HG02610 (cell line): ENCODE measurements around the gene ELP5.

Experiments used
- ATAC-seq: cut with Tn5 transposase; IDR thresholded peaks from one replicate; pipeline ENCODE4 v1.9.1; 2021; ENCODE audit warnings: mild to moderate bottlenecking, moderate library complexity; ENCODE audit not compliant: unreplicated experiment

The ELP5 gene

DNA sequence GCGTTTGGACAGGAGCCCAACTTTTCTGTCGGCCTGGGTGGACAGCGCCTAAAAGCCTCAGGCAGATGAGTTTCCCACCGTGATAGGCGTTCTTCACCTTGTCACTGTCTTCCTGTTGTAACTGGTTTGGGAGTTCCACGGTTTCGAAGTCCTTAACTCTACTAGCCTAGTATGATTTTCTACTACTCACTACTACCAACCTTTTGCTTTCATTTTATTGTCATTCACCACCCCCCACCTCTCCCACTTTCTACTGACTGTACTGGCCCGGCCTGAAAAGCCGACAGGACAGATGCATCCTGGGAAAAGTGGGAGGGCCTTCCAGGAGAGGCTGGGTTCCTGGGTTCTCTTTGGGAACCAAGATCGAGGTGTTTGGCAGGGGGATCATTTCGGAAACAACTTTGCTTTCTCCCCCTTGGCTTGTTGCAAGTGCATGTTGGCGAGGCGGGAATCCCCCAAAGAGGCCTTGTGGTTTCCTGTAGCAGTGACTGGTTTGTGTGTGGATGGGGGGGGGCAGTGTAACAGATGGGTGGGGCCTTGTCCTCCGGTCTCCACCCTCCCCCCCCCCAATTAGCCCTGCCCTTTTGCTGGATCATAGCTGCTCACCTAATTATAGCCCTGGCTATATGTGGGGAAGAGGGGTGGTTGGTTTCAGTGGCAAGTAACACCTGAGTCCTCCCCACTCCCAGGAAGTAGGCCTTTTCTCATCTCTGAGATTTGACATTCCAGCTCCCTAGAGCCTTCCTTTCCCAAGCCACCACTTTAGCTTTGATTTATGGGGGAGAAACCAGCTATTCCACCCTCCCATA, 56.8 kb downstream of the ELP5 start:
- ATAC-seq, result no peak
